Hypothalamus (tissue), 51 donors: ENCODE results near the gene MEF2C.

Experiments used
- DNase-seq, 51 donors: peaks; one replicate each; lab custom pipeline; 2025; lab: John Stamatoyannopoulos, UW

MEF2C gene

GRCh38 chr5:88833371-88834130 lies 49.4 kb downstream of the MEF2C start:
- peak in 3 of 51 donors; percentile 6 to 47 (median 20) for DNase-seq

GRCh38 chr5:88831816-88832215 lies 51.2 kb downstream of the MEF2C start:
- no peak for DNase-seq

GRCh38 chr5:88830567-88830966 lies 52.4 kb downstream of the MEF2C start:
- DNase-seq = no peak

GRCh38 chr5:88829775-88830174 lies 53.2 kb downstream of the MEF2C start:
- DNase-seq = no peak

GRCh38 chr5:88829054-88829453 lies 53.9 kb downstream of the MEF2C start:
- peak in 2 of 51 donors; percentile 9 to 26 for DNase-seq

GRCh38 chr5:88827997-88828396 lies 55.0 kb downstream of the MEF2C start:
- DNase-seq = no peak

- peak in 12 of 51 donors; percentile 9 to 41 (median 24) for DNase-seq
Observed at GRCh38 chr5:88826646-88827585, 56.1 kb downstream of the MEF2C start.

- no peak for DNase-seq
Observed at GRCh38 chr5:88825584-88826315, 57.2 kb downstream of the MEF2C start.

GRCh38 chr5:88824892-88825583 lies 57.9 kb downstream of the MEF2C start:
- DNase-seq = no peak

GRCh38 chr5:88824141-88824540 lies 58.8 kb downstream of the MEF2C start:
- no peak for DNase-seq

GRCh38 chr5:88823201-88823600 lies 59.8 kb downstream of the MEF2C start:
- no peak for DNase-seq

GRCh38 chr5:88821161-88821560 lies 61.8 kb downstream of the MEF2C start:
- no peak for DNase-seq

GRCh38 chr5:88820581-88820980 lies 62.4 kb downstream of the MEF2C start:
- no peak for DNase-seq

- DNase-seq = no peak
Observed at GRCh38 chr5:88819301-88819999, 63.5 kb downstream of the MEF2C start.

GRCh38 chr5:88818296-88818695 lies 64.7 kb downstream of the MEF2C start:
- no peak for DNase-seq

GRCh38 chr5:88816195-88816594 lies 66.8 kb downstream of the MEF2C start:
- no peak for DNase-seq

- no peak for DNase-seq
Observed at GRCh38 chr5:88815050-88815789, 67.8 kb downstream of the MEF2C start.

- DNase-seq = peak in 12 of 51 donors; percentile 6 to 44 (median 26)
Observed at GRCh38 chr5:88813805-88814575, 69.0 kb downstream of the MEF2C start.
